ENCODE results near the gene COL2A1.

The COL2A1 gene

GRCh38 chr12:47975816-47976215, 28.5 kb downstream of the COL2A1 start:
- DNase-seq (ENCODE audit: low spot score), result no peak
- in situ Hi-C loops (cut with MboI; ENCODE audit: low sequenced_read_pairs, unreplicated experiment), result no loop called here
- no peak for TF ChIP-seq CTCF (IDR thresholded peaks at IDR 0.05; ENCODE audit: borderline replicate concordance, control extremely low read depth, extremely low read depth, insufficient read depth, missing control alignments)

DNA sequence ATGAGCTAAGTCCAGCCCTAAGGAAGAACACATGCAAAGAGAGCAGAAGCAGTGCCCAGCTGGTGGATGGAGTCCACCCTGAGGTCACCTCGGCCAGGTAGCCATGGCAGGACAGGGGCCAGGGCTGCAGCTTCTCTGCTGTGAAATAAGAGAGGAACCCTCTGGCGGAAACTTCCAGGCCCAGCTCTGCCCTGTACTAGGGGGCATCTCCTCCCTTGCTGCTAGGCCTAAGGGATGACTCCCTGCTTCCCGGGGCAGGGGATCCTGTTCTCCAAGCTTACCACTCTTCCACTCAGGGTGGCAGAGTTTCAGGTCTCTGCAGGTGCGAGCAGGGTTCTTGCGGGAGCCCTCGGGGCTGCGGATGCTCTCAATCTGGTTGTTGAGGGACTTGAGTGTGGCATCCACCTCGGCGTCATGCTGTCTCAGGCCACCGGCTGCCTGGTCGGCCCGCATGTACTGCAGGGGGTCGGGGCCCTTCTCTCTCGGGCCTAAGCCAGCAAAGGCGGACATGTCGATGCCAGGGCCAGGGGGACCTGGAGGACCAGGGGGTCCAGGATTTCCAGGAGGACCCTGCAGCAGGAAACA, 29.1 kb downstream of the COL2A1 start:
- DNase-seq (ENCODE audit: low spot score), result no peak
- no peak for TF ChIP-seq CTCF (IDR thresholded peaks at IDR 0.05; ENCODE audit: borderline replicate concordance, control extremely low read depth, extremely low read depth, insufficient read depth, missing control alignments)
- in situ Hi-C loops (cut with MboI; ENCODE audit: low sequenced_read_pairs, unreplicated experiment), result no loop called here

GRCh38 chr12:47973870-47974269, 30.4 kb downstream of the COL2A1 start:
- no peak for DNase-seq (ENCODE audit: low spot score)
- TF ChIP-seq CTCF (IDR thresholded peaks at IDR 0.05; ENCODE audit: borderline replicate concordance, control extremely low read depth, extremely low read depth, insufficient read depth, missing control alignments), result no peak
- in situ Hi-C loops (cut with MboI; ENCODE audit: low sequenced_read_pairs, unreplicated experiment), result loop anchor here (25.0 kb wide), 1 partner anchor 188 kb away; the partner anchor contains the start of gene ASB8

GRCh38 chr12:47972895-47973294, 31.4 kb downstream of the COL2A1 start:
- no peak for TF ChIP-seq CTCF (IDR thresholded peaks at IDR 0.05; ENCODE audit: borderline replicate concordance, control extremely low read depth, extremely low read depth, insufficient read depth, missing control alignments)
- DNase-seq (ENCODE audit: low spot score), result no peak
- in situ Hi-C loops (cut with MboI; ENCODE audit: low sequenced_read_pairs, unreplicated experiment), result loop anchor here (25.0 kb wide), 1 partner anchor 189 kb away; the partner anchor contains the start of gene ASB8

- in situ Hi-C loops (cut with MboI; ENCODE audit: low sequenced_read_pairs, unreplicated experiment), result loop anchor here (25.0 kb wide), 1 partner anchor 191 kb away; the partner anchor contains the start of gene ASB8
- TF ChIP-seq CTCF (IDR thresholded peaks at IDR 0.05; ENCODE audit: borderline replicate concordance, control extremely low read depth, extremely low read depth, insufficient read depth, missing control alignments), result no peak
- DNase-seq (ENCODE audit: low spot score), result no peak
These were observed 33.4 kb downstream of the COL2A1 start for GRCh38 chr12:47970843-47971242.

- no peak for DNase-seq (ENCODE audit: low spot score)
- no peak for TF ChIP-seq CTCF (IDR thresholded peaks at IDR 0.05; ENCODE audit: borderline replicate concordance, control extremely low read depth, extremely low read depth, insufficient read depth, missing control alignments)
- in situ Hi-C loops (cut with MboI; ENCODE audit: low sequenced_read_pairs, unreplicated experiment), result loop anchor here (25.0 kb wide), 1 partner anchor 192 kb away; the partner anchor contains the start of gene ASB8
These were observed 34.4 kb downstream of the COL2A1 start for GRCh38 chr12:47969845-47970244.

All from GM13976 (cell line).